GM18498 (cell line): ENCODE results near the gene TALDO1.

Experiments
- ATAC-seq: cut with Tn5 transposase; IDR thresholded peaks from one replicate; pipeline ENCODE4 v1.9.1; 2021; ENCODE audit warnings: mild to moderate bottlenecking, moderate library complexity; ENCODE audit not compliant: unreplicated experiment

TALDO1 gene

GRCh38 chr11:798093-798713 is 50.9 kb downstream of the TALDO1 start, which contains the start of gene SLC25A22:
Gene SLC25A22, minus strand, starts transcription at chr11:798281. Its CDS starts 3,275 bp downstream, at chr11:795006.
- peak; percentile 67 for ATAC-seq

- no peak for ATAC-seq
Measured at GRCh38 chr11:799641-800316, 52.5 kb downstream of the TALDO1 start.

GRCh38 chr11:800473-800872 is 53.2 kb downstream of the TALDO1 start:
- ATAC-seq, result no peak

GRCh38 chr11:801097-801780 is 54.0 kb downstream of the TALDO1 start:
- no peak for ATAC-seq

- no peak for ATAC-seq
Measured at GRCh38 chr11:802018-802617, 54.9 kb downstream of the TALDO1 start.

- ATAC-seq, result no peak
Measured at GRCh38 chr11:802693-803466, 55.6 kb downstream of the TALDO1 start.

GRCh38 chr11:803467-803742 is 56.1 kb downstream of the TALDO1 start:
- no peak for ATAC-seq

- no peak for ATAC-seq
Measured at GRCh38 chr11:803770-804598, 56.7 kb downstream of the TALDO1 start.

GRCh38 chr11:804599-804964 is 57.3 kb downstream of the TALDO1 start:
- no peak for ATAC-seq

GRCh38 chr11:808427-809286 is 61.4 kb downstream of the TALDO1 start:
- ATAC-seq, result no peak

GRCh38 chr11:809287-810039 is 62.2 kb downstream of the TALDO1 start, which contains the start of gene RPLP2:
Gene RPLP2, plus strand, starts transcription at chr11:809967. Its CDS starts 268 bp downstream, at chr11:810235.
- peak; percentile 76 for ATAC-seq

GRCh38 chr11:810040-810567 is 62.8 kb downstream of the TALDO1 start:
- no peak for ATAC-seq

GRCh38 chr11:811446-812245 is 64.4 kb downstream of the TALDO1 start:
- no peak for ATAC-seq

- no peak for ATAC-seq
Measured at GRCh38 chr11:812390-812789, 65.1 kb downstream of the TALDO1 start.

GRCh38 chr11:813072-813455 is 65.8 kb downstream of the TALDO1 start:
- no peak for ATAC-seq

- no peak for ATAC-seq
Measured at GRCh38 chr11:813456-814096, 66.3 kb downstream of the TALDO1 start.
